OCI-LY1 (cell line): ENCODE data around the gene FAM168A.

Experiments used
- H2AFZ ChIP-seq: fragments of 200-600 bp; sonication (generic), shearing (Covaris generic); 2 replicates; pipeline ENCODE4 v1.6.0; 2014; ENCODE audit warnings: antibody characterized with exemption, mild to moderate bottlenecking, low read length
- H3F3A ChIP-seq: fragments of 200-600 bp; sonication (generic), shearing (Covaris generic); 2 replicates; pipeline ENCODE4 v1.6.0; 2014; ENCODE audit warnings: mild to moderate bottlenecking, antibody characterized with exemption, low read length, moderate library complexity; ENCODE audit not compliant: insufficient read depth
- H3K27ac ChIP-seq: fragments of 200-600 bp; sonication (generic); 2 replicates; pipeline ENCODE4 v1.5.1; 2014; ENCODE audit warnings: low read length, mixed run types, mild to moderate bottlenecking, low read depth; ENCODE audit not compliant: poor library complexity, severe bottlenecking
- H3K27me3 ChIP-seq: fragments of 200-600 bp; sonication (generic); 2 replicates; pipeline ENCODE4 v1.6.0; 2014; ENCODE audit warnings: antibody characterized with exemption, mild to moderate bottlenecking, low read length, moderate library complexity; ENCODE audit not compliant: insufficient read depth
- H3K36me3 ChIP-seq: fragments of 200-600 bp; sonication (generic); 2 replicates; pipeline ENCODE4 v1.6.1; 2014; ENCODE audit warnings: mild to moderate bottlenecking, antibody characterized with exemption, low read length, moderate library complexity, mixed read lengths; ENCODE audit not compliant: insufficient read depth
- H3K4me1 ChIP-seq: fragments of 200-600 bp; sonication (generic); 2 replicates; pipeline ENCODE4 v1.5.1; 2014; ENCODE audit warnings: mild to moderate bottlenecking, low read length, moderate library complexity; ENCODE audit not compliant: insufficient read depth, severe bottlenecking
- H3K4me2 ChIP-seq: fragments of 200-600 bp; sonication (generic), shearing (Covaris generic); 2 replicates; pipeline ENCODE4 v1.6.1; 2014; ENCODE audit warnings: low read length
- H3K4me3 ChIP-seq: fragments of 200-600 bp; sonication (generic); 2 replicates; pipeline ENCODE4 v1.5.1; 2014; ENCODE audit warnings: low read length, low read depth, mild to moderate bottlenecking, mixed read lengths; ENCODE audit not compliant: poor library complexity, severe bottlenecking
- H3K79me2 ChIP-seq: fragments of 200-600 bp; shearing (Covaris generic); 2 replicates; pipeline ENCODE4 v1.6.1; 2016; ENCODE audit warnings: mixed run types, low read length, mixed read lengths; ENCODE audit not compliant: insufficient read depth
- H3K9ac ChIP-seq: fragments of 200-600 bp; sonication (generic), shearing (Covaris generic); 2 replicates; pipeline ENCODE4 v1.6.1; 2014; ENCODE audit warnings: mild to moderate bottlenecking, low read length, mixed read lengths
- H3K9me2 ChIP-seq: fragments of 200-600 bp; sonication (generic), shearing (Covaris generic); 2 replicates; pipeline ENCODE4 v1.6.1; 2014; ENCODE audit warnings: low read depth, mild to moderate bottlenecking, low read length, mixed read lengths
- H3K9me3 ChIP-seq: fragments of 200-600 bp; shearing (Covaris generic); 2 replicates; pipeline ENCODE4 v1.6.1; 2014; ENCODE audit warnings: low read length, mixed read lengths
- H4K20me1 ChIP-seq: fragments of 200-600 bp; sonication (generic), shearing (Covaris generic); 2 replicates; pipeline ENCODE4 v1.6.0; 2016; ENCODE audit warnings: mild to moderate bottlenecking, low read length; ENCODE audit not compliant: insufficient read depth
- EZH2 ChIP-seq: fragments of 200-600 bp; sonication (generic), shearing (Covaris generic); IDR thresholded peaks from 2 replicates; pipeline ENCODE4 v1.8.0; 2017; ENCODE audit warnings: borderline replicate concordance, mixed run types, mild to moderate bottlenecking, antibody characterized with exemption, low read length, moderate library complexity, mixed read lengths
- TF ChIP-seq, protein P1 (sequence below): fragments of 200-600 bp; sonication (generic), shearing (Covaris generic); IDR thresholded peaks from 2 replicates; pipeline ENCODE4 v1.5.1; 2017; ENCODE audit warnings: mild to moderate bottlenecking, antibody characterized with exemption, low read length, moderate library complexity, mixed read lengths

The FAM168A gene

DNA sequence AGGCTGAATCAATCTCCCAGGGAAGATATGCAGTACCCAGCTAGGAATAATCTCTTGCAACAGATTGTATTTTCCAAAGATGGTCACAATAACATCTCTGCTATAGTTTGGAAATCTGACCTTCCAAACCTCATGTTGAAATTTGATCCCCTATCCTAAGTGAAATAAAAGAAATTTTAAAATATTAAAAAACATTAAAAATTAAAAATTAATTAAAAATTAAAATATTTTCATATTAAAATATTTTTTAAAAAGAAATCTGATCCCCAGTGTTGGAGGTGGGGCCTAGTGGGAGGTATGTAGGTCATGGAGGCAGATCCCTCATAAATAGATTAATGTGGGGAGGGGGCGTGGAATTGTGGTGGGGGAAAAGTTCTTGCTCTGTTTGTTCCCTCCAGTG is 79.7 kb downstream of the FAM168A start:
- Histone ChIP-seq H2AFZ (no peak overlapping the region), H3K4me1 (peaks cover 12% of the 10 kb centered on the region), H3K79me2 (no peaks in the 10 kb centered on the region), H3K27ac (no peak overlapping the region), H3K9ac (no peak overlapping the region), H3K36me3 (no peaks in the 10 kb centered on the region), H4K20me1 (no peaks in the 10 kb centered on the region), H3K27me3 (no peaks in the 10 kb centered on the region), H3K9me3 (no peaks in the 10 kb centered on the region), H3K4me3 (no peak overlapping the region), H3K9me2 (no peaks in the 10 kb centered on the region), H3F3A (no peaks in the 10 kb centered on the region), H3K4me2 (no peak overlapping the region)
- TF ChIP-seq, protein P1, sequence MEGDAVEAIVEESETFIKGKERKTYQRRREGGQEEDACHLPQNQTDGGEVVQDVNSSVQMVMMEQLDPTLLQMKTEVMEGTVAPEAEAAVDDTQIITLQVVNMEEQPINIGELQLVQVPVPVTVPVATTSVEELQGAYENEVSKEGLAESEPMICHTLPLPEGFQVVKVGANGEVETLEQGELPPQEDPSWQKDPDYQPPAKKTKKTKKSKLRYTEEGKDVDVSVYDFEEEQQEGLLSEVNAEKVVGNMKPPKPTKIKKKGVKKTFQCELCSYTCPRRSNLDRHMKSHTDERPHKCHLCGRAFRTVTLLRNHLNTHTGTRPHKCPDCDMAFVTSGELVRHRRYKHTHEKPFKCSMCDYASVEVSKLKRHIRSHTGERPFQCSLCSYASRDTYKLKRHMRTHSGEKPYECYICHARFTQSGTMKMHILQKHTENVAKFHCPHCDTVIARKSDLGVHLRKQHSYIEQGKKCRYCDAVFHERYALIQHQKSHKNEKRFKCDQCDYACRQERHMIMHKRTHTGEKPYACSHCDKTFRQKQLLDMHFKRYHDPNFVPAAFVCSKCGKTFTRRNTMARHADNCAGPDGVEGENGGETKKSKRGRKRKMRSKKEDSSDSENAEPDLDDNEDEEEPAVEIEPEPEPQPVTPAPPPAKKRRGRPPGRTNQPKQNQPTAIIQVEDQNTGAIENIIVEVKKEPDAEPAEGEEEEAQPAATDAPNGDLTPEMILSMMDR = no peak
- TF ChIP-seq EZH2 = no peak

DNA sequence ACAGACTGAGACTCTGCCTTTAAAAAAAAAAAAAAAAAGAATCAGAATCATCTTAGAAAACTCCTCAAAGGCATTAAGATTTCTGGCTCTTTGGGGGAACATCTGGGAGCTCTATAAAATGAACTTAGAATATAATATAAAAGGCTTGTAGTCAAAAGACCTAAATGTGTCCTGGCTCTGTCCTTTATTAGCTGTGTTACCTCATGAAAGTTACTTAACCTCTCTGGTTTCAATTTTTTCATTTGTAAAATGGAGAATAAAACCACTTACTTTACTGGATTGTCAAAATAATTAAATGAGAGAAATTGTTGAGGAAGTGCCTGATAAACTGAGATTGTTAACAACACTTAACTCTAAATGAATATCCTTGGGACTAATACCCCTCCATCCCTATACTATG is 81.8 kb downstream of the FAM168A start:
- H4K20me1 ChIP-seq = no peaks in the 10 kb centered on the region
- no peaks in the 10 kb centered on the region for H3K79me2 ChIP-seq
- no peaks in the 10 kb centered on the region for H3K27me3 ChIP-seq
- TF ChIP-seq EZH2 = no peak
- TF ChIP-seq, protein P1 = no peak
- H3K9me2 ChIP-seq = no peaks in the 10 kb centered on the region
- no peaks in the 10 kb centered on the region for H3K9me3 ChIP-seq
- H3K4me1 ChIP-seq = peaks cover 9% of the 10 kb centered on the region
- no peak overlapping the region for H3K27ac ChIP-seq
- no peaks in the 10 kb centered on the region for H3K36me3 ChIP-seq
- H3K4me2 ChIP-seq = no peak overlapping the region
- H3K4me3 ChIP-seq = no peak overlapping the region
- no peak overlapping the region for H2AFZ ChIP-seq
- H3F3A ChIP-seq = no peaks in the 10 kb centered on the region
- H3K9ac ChIP-seq = no peak overlapping the region

DNA sequence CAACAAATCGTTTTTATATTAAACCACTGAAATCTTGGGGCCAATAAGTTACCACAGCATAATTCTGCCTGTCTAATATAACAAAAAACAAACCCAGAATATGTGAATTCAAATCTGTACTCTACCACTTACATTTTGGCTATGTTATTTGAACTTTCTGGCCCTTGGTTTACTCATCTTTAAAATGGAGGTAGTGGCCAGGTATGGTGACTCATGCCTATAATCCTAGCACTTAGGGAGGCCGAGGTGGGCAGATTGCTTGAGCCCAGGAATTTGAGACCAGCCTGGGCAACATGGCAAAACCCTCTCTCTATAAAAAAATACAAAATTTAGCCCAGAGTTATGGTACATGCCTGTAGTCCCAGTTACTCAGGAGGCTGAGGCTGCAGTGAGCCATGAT is 84.2 kb downstream of the FAM168A start:
- no peaks in the 10 kb centered on the region for H3K36me3 ChIP-seq
- H3K4me3 ChIP-seq = no peak overlapping the region
- H3K79me2 ChIP-seq = no peaks in the 10 kb centered on the region
- no peaks in the 10 kb centered on the region for H3K9me2 ChIP-seq
- no peak overlapping the region for H3K9ac ChIP-seq
- no peaks in the 10 kb centered on the region for H3K27me3 ChIP-seq
- H3K27ac ChIP-seq = no peak overlapping the region
- H3K9me3 ChIP-seq = no peaks in the 10 kb centered on the region
- no peak overlapping the region for H2AFZ ChIP-seq
- TF ChIP-seq, protein P1 = no peak
- TF ChIP-seq EZH2 = no peak
- H3F3A ChIP-seq = no peaks in the 10 kb centered on the region
- no peaks in the 10 kb centered on the region for H4K20me1 ChIP-seq
- no peaks in the 10 kb centered on the region for H3K4me1 ChIP-seq
- H3K4me2 ChIP-seq = no peak overlapping the region
